GM12801 (cell line): ENCODE results near the gene ZNF423.

Source experiments
- CTCF ChIP-seq: IDR thresholded peaks from one replicate; pipeline ENCODE4 v1.5.1; 2011; ENCODE audit warnings: control low read depth; ENCODE audit not compliant: insufficient read length; ENCODE audit errors: extremely low read depth

Gene ZNF423

GRCh38 chr16:49545243-49545642, 310.7 kb downstream of the ZNF423 start:
- TF ChIP-seq CTCF = no peak

GRCh38 chr16:49544828-49545227, 311.1 kb downstream of the ZNF423 start:
- TF ChIP-seq CTCF = no peak

- no peak for TF ChIP-seq CTCF
These were observed 312.3 kb downstream of the ZNF423 start for GRCh38 chr16:49543631-49543946.

GRCh38 chr16:49542946-49543630, 312.8 kb downstream of the ZNF423 start:
- TF ChIP-seq CTCF = no peak

GRCh38 chr16:49542391-49542891, 313.5 kb downstream of the ZNF423 start:
- TF ChIP-seq CTCF = no peak

- no peak for TF ChIP-seq CTCF
These were observed 315.1 kb downstream of the ZNF423 start for GRCh38 chr16:49540836-49541235.

GRCh38 chr16:49539758-49540157, 316.2 kb downstream of the ZNF423 start:
- no peak for TF ChIP-seq CTCF
